GM21576 (cell line): ENCODE data around the gene CCDC9B.

Experiments used
- ATAC-seq: cut with Tn5 transposase; IDR thresholded peaks from one replicate; pipeline ENCODE4 v1.9.1; 2021; ENCODE audit warnings: mild to moderate bottlenecking, moderate library complexity; ENCODE audit not compliant: unreplicated experiment

Gene CCDC9B

DNA sequence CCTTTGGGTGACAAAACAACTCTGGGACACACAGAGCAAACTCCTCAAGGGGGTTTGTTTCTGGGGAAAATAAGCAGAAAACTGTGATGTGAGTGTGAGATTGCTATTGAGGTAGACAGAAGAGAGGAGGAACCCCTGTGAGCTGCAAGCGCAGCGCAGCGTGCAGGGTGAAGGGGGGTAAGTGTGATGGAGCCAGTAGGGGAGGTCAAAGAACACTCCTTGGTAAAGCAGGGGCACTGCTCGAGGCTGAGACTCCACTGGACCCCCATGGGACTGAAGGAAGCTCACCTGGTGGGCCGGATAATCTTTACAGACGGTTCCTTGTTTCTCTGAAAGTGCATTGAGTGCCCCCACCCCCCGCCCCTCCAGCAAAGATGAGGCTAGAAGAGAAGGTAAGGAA, 9.7 kb downstream of the CCDC9B start:
- ATAC-seq: no peak

DNA sequence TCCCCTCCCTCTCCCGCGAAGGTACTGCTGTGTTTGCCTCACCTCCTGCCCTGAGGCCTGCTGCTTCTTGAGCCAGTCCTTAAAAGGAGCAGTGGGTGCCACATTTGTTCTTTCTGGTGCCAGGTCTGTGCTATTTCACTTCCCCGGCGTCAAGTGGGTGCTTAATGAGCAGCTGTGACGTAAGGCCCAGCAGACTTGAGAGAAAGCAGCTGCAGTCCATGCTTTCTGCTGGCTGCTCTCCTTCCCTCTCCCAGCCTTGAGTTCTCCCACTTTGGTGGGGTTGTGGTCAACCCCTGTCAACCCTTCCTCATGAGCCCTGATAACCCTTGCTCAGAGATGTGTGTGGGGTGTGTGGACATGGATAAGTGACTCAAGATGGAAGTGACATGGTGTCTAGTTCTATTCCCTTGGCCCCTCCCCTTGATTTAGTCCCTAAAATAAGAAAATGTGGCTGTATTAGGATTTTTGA, 10.3 kb downstream of the CCDC9B start:
- ATAC-seq: no peak

DNA sequence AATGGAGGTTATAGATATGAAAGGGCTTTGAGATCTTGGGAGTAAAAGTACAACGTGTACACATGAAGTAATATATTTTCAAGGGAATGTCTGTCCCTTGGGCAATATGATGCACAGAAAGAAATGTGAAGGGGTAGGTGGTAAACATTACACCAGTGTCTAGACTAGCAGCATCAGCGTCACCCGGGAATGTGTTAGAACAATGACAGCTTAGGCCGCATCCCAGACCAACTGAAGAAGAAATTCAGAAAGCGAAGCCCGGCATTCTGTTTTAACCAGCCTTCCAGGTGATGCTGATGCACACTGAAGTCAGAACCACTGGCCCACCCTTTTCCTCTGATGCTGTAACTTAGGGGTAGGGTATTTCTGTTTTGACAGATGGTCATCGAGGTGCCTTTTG, 10.9 kb downstream of the CCDC9B start:
- no peak for ATAC-seq

DNA sequence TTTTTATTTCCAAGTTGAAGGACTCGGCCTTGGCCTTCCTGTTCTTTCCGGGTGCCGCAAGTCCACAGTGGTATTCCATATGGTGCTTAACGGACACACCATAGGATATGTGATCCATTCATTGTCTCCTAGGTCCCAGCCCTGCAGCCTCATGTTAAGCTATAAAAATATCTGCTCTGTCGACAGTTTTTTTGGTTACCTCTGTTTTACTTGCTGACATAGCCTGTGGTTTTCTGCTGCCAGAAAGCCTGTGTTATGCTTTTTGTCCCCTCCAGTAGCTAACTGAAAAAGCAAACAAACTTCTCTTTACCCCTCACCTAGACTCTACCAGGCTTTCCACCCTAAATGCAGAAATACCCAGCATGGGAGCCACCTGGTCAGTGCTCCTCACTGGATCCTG, 12.0 kb downstream of the CCDC9B start:
- ATAC-seq: no peak

DNA sequence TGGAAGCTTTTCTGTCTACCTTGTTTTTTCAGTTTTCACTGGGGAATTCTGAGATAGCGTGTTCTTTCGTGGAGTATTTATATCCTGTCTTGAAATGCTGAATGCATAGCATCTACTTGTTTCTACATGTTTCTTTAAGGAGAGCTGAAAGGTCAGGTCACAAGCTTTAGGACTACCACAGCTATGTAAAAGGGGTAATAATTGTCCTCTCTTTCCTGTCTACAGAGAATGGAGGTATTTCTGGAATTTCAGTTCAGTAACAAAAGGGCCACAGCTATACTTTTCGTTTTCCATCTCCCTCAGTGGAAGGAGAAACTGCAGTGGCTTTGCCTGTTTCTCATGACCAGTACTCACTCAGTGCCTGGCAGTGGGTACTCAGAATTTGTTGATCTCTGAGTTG, 12.6 kb downstream of the CCDC9B start:
- no peak for ATAC-seq

DNA sequence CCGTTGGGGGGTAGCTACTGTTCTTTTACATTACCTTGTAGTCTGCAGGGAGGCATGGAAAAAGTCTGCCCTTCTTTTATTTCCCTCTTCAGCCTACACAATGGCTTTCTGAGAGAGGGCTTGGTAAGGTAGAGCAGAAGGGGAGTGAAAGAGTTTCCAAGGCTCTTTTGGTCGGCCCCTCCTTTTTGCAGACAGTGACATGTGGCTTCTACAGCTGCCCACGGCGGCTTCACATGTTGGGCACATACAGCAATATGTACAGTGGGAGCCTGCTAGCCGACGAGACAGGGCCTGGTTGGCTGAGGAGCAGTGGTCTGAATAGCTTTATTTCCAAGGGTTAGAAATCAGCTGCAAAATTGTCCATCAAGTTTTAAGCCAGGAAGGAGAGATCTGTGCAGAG, 13.3 kb downstream of the CCDC9B start:
- ATAC-seq: no peak

DNA sequence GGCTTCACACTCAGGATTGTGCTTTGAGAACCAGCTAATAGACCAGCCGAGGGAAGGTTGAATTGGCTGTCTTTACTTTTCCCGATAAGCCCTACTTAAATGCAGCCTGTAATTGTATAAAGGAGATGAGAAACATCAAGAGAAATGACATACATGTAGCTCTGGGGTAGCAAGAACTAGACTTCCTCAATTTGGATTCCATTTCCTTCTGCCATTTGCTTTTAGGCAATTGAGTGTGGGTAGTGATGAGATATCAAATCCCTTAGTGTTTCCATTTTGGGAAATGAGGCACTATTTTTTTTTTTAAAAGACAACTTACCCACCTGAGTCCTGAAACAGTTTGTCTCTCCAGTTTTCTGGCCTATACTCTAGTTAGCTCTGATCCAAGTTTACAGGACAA, 15.0 kb downstream of the CCDC9B start:
- ATAC-seq: no peak

DNA sequence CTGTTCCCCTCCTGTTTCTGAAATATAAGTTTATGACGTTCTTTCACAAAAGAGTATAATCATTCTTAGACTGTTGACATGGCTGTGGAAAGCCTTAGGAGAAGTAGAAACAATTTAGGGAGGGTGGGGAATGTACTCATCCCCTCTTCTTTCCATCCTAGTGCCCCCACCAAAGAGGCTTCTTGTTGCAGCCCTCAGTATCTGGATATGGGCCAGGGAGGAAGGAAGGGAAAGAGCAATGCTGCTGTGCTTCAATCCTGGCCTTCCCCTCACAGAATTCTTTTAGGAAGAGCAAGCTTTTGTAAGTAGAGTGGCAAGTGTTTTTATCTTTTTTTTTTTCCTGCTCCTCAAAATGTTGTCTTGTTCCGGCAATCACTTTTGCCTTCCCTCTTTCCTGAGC, 15.6 kb downstream of the CCDC9B start:
- ATAC-seq: no peak

DNA sequence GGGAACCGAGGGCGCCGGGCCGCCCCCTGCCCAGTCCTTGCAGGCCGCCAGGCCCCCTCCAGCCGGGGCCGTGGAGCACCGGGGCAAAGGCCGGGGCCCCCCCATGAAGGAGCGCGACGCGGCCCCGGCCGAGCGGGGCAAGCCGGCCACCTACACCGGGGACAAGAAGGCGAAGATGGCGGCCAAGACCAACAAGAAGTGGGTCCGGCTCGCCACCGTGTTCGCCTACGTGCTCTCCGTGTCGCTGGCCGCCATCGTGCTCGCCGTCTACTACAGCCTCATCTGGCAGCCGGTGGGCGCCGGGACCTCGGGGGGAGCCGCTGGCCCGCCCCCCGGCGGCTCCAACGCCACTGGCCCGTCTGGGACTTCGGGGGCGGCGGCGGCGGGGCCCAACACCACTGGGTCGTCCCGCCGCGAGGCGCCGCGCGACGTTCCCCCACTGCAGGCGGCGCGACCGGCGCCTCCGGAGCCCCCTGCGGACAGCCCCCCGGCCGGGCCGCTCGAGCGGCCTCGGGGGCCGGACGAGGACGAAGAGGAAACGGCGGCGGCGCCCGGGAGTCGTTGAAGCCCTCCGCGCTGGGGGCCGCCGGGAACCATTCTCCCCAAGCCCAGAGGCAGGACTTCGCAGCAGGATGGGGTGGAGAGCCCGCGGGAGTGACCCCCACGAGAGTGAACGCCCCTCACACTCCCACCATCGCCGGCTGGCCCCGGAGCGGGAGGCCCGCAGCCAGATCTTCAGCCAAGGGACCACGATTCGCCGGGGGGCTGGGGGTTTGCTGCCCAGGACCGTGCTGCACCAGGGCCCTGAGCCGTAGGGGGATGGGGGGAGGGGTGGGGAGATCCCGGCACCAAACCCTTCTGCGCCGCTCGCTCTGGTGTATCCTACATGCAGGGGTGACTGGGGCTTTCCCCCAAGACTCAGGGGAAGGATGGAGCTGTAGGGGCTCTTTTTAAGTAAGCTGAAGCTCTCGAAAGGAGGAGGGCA, 16.5 kb downstream of the CCDC9B start:
- no peak for ATAC-seq

DNA sequence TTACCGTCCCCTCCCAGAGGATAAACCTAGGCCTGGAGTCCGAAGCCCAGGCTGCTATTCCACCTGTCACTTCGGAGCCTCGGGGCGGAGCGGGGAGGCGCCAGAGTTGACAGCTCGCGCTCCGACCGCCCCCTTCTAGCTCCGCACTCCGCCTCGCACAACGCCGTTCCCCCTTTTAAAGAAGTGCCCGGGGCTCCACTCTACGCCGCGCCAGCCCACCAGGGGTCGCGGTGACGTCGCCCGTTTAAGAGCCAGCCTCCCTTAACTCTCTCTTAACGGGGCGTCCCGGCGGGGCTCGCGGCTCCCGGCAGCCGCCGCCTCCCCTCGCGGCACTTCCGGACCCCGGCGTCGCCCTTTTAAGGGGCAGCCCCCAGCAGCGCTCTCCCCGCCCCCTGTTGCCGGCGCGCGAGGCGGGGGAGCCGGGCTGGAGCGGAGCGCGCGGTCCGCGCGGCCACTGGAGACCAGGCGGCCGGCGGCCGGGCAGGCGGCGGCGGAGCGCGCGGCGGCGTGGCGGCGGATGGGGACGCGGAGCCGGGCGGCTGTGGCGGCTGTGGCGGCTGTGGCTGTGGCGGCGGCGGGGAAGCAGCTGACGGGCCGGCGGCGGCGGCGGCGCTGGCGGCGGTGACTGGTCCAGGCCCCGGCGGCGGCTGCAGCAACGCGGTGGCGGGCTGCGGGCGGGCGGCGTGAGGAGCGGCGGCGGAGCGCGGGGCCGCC, 17.3 kb downstream of the CCDC9B start, which contains the start of gene INAFM2:
TSS of gene INAFM2 (plus strand) at position 454 of the 714 bp plus-strand sequence. CDS start 364 bp downstream, outside the sequence.
- peak; percentile 83 for ATAC-seq

DNA sequence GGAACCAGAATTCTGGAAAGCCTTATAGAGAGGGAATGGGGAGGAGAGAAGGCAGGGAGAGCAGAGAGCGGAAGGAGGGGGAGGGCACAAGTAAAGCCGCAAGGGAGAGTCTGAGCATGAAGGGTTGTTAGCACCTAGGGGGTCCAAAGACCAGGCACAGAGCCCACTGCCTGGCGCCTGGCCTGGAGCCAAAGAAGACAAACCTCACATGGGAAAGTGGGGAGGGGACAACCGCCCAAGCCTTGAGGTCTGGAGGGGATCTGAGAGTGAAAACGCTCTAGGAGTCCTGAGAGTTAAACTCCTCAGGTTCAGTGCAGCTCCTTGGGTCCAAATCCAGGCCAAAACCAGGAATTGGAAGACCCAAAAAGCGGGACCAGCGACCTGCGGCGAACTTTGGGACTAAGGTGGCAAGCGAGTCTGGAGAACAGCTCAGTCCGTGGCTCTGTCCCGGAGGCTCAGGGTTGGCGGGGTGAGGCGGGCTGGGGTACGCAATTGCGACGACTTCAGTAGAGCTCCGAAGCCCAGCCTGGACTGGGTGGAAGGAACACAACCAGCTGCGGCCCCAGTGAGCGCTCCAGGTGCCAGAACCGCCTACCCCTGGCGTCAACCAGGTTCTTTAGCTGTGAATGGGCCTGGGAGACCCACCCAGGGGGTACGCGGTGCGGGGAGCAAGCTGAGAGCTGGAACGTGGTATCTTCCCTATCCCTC, 18.1 kb downstream of the CCDC9B start:
- ATAC-seq: no peak

DNA sequence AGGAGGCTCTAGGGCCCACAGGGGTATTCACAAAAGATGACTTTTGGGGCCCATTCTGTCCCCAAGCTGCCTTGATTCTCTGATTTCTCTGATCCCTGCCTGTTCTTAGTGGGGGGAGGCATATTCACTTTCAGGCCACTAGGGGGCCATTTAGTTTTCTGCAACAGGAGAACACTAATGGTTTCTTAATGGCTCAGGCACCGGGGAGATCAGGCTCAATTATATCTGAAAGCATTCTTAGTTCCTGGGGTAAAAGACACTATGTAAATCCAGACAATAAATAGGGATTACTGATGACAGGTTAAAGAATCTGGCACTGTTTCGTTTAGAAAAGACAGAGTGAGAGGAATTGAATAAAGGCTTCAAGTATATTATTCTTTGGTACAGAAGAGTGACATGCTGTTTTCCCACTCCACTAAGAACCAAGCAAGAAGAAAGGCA, 19.8 kb downstream of the CCDC9B start:
- no peak for ATAC-seq

DNA sequence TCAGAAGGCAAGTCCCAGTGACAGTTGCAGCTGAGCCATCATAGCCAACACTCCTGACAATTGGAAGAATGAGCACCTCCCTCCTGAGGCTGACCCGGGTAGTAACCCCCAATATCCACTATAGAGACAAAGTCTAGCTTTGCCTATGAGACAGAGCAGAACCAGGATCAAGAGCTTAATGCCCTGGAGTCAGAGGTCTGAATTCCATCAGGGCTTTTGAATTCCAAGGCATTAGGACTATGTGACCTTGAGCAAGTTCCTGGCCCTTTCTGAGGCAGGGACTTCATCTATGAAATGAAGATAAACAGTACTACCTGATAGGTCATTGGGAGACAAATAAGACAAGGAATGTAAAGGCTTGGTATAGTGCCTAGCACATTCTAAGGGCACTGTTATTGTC, 20.3 kb downstream of the CCDC9B start:
- ATAC-seq: no peak

DNA sequence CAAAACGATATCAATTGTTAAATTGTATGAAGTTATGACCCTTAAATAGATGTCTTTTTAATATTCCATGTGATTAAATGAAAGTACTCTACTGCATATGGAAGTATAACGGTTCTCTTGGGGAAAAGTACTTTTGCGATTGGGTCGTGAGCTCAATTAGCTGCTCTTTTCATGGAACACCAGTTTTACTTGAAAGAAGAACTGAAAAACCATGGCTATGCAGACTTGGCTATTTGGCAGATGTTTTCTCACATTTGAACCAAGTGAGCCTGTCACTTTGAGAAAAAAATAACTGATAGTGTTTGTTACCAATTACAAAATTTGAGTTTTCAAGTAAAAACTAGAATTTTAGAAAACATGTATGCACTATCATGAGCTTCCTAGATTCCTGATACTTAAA, 23.2 kb downstream of the CCDC9B start:
- ATAC-seq: no peak

DNA sequence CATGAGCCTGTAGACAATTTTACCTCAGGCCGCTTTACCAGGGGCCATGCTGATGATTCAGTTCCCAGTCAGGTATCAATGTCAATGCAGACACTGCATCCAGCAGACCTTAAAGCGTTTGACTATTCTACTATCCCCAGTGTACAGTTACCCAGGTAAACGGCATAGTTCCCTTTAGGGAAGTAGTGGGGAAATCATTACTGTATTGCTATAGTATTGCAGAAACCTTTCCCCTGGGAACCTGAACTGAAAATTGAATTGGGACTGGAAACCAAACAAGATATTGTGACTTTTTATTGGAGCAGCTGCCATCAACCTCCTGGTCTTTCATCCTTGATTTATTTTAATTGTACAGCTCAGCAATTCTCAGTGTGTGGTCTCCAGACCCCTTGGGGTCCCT, 23.8 kb downstream of the CCDC9B start:
- no peak for ATAC-seq

DNA sequence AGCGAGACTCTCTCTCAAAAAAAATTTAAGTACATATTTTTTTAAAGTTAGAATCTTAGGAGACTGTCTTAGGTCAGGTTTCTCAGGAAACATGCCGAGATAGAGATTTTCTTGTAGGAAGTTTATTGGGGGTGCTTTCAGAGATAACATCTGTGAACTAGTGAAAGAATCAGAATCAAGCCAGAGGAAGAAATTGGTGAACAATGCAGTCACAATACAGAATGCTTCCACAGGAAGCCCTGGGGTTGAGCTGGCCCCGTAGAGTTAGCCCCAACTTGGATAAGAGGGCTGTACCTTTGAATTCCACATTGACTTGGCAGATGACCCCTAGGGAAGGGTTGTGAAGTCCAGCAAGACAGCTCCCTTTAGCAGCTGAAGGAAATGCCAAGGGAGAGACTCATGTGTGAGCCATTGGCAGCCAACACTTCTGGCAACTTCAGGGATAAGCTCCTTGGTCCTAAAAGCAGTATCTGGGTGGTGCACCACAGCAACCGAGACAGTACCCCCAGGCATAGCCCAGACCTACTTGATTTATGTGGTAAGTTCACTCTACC, 25.9 kb downstream of the CCDC9B start:
- no peak for ATAC-seq

DNA sequence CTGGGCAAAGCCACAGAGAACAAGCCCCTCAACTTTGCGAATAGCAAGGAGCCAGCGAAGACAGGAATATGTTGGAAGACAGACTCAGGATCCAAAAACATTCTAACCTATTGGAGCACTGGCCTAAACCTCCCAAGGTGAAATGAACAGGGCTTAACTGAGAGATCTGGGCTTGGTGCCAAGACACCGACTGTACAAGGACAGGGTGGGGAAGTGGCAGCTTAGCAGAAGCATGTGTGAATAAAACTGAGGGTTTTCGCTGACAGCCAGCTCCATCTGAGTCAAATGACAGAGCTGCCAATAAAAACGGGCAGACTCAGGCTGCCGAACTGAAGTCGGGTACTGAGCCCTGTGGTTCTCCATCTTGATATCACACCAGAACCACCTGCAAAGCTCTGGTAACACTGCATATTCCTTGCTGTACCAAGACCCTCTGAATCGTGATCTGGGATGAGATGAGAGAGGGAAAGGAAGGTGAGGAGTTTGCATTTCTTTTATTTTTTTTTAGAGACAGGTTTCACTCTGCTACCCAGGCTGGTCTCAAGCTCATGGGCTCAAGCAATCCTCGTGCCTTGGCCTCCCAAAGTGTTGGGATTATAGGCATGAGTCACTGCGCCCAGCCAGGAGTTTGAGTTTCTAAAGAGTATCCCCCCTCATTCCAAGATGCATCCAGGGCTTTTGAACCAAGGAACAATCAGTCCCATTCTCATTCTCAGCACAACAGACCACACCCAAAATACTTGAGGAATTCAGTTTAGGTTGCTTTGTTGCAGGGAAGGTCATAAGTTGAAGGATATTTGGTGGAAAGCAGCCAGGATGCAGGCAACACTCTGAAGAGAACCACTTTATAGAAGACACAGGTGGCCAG, 27.0 kb downstream of the CCDC9B start:
- no peak for ATAC-seq

DNA sequence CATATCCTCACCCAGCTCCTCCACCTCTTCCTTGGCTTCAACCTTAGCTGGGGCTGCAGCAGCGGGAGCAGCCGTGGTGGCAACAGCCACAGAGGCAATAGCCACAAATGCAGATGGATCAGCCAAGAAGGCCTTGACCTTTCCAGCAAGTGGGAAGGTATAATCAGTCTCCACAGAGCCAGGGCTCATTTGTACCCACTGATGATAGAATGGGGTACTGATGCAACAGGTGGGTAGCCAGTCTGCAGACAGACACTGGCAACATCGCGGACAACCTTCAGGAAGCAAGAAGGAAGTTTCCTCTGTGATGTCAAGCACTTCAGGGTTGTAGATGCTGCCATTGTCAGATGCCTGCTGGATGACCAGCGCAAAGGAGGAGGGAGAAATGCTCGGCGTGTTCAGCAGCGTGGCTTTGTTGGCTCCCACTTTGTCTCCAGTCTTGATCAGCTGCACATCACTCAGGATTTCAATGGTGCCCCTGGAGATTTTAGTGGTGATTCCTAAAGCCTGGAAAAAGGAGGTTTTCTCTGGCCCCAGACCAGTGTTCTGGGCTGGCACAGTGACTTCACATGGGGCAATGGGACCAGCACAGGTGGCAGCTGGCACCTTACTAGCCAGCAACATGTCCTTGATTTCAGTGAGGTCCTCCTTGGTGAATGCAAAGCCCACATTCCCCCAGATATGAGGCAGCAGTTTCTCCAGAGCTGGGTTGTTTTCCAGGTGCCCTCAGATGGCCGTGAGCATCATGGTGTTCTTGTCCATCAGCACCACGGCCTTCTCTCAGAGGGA, 28.2 kb downstream of the CCDC9B start:
- ATAC-seq: no peak

DNA sequence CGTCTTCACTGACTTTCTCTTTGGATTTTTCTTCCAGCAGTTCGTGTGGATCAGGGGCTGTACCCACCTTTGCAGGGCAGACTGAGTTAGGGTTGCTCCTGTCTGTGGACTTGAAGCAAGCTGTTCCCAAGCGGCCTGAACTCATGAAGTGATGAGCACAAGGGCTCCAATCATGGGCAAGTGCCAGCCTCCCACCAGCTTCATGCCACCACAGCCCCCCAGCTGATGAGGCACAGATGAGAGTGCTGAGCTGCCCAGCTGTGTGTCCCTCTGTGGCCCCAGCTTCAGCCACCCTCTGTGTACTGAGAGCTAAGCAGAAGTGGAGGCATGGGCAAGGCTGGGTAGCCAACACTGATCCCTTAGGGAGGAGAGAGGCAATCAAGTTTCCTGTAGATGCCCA, 29.7 kb downstream of the CCDC9B start:
- no peak for ATAC-seq
